Stimulated activated CD4-positive, alpha-beta T cell treated with anti-CD3 and anti-CD28 coated beads, Interleukin-1b, Interleukin-23, amount 100 ng/mL, for 1 hour (primary cell): Measurements from ENCODE around the gene HECW1.

Experiments used
- DNase-seq, 2 donors: peaks; one replicate each; pipeline ENCODE4 v3.0.0-alpha.2; 2020; ENCODE audit warnings: low read depth in 2 of 2

HECW1 gene

GRCh38 chr7:43260980-43261878 lies 148.8 kb downstream of the HECW1 start:
- DNase-seq, result peak; percentile 7 to 37

DNA sequence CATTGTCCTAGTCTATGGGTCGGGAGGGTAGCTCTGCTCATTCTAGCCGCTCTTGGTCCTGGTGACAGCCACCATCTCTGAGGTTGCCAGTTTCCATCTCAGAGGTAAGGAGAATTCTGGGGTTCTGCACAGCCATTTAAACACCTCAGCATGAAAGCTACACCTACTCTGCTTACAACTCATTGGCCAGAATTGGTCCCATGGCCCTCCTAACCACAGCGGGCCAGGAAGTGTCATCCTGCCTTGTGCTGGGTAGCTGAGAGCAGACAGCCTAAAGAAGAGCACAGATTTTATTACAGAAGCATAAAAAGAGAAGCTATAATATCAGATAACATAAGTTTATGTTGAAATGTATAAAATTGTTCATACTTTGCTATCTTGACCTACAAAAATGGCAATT lies 152.7 kb downstream of the HECW1 start:
- no peak for DNase-seq

- no peak for DNase-seq
Observed at GRCh38 chr7:43273939-43274719, 161.7 kb downstream of the HECW1 start.

DNA sequence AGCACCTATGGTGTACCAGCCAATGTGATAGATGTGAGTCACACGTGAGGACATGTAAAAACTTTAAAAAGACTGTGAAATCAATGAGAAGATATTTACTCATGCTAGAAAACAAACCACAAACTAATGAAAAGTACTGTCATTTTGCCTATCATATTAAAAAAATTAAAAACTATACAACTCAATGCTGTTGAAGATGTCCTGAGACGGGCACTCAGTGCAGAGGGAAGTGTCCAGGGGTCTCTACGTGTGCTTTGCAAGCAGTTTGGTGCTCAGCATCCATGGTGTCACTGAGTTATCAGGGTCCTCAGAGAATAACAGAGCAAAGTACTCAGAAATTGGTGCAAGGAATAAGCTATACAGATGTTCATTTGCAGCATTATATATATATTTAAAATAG lies 162.3 kb downstream of the HECW1 start:
- DNase-seq, result no peak

- DNase-seq, result no peak
Observed at GRCh38 chr7:43276547-43276946, 164.1 kb downstream of the HECW1 start.

DNA sequence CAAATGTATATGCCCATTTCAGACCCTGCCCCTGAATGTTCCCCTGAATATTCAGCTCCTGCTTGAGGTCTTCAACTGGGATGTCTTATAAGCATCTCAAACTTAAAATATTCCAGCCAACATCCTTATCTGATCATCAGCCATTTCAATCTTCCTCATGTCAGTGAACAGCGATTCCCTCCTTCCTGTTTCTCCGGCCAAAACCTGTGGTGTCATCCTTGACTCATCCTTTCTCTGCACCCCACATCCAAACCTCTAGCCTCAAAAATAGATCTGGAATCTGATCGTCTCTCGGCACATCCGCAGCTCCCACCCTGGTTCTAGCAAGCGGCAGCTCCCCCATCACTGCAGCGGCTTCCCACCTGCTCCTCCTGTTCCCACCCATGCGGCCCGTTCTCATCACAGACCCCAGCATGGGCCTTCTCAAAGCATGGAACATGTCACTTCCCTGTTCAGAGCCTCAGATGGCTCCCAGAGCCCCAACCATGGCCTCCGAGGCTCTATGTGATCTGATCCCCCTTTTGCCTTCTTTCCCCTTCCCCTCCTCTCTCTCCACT lies 165.7 kb downstream of the HECW1 start:
- no peak for DNase-seq

DNA sequence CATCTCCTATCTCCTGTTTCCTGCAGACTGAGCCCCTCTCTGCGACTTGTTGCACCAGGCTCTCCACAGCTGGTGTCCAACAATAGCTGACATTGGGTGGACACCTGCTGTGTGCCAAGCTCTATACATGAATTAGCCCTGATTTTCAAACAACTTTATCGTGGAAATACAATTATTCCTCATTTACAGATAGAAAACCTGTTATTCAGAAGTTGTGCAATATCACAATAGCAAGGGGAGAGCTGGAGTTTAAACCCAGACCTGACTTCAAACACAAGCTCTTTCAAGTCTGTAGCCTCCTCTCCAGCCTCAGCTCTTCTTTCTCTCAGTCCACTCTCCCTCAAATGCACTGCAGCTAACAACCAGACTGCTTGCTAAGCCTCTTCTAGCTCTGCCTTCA lies 168.8 kb downstream of the HECW1 start:
- no peak for DNase-seq

DNA sequence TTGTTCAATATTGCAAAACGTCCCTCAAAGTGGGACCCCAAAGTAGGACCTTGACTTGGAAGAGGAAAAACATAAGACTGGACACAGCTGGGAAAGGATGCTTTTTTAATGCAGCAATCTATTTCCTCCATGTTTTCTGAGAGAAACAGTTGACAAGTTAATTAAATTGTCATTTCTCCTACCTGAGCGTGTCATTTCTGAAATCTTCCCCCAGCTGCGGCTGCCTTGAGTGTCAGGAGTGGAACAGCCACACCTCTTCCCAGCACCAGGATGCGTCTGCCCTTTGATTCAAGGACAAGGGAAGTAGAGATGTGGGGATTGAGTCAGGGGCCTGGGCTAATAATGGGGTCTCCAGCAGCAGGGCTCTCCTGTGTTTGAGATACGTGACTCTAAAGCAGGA lies 171.3 kb downstream of the HECW1 start:
- DNase-seq, result no peak

DNA sequence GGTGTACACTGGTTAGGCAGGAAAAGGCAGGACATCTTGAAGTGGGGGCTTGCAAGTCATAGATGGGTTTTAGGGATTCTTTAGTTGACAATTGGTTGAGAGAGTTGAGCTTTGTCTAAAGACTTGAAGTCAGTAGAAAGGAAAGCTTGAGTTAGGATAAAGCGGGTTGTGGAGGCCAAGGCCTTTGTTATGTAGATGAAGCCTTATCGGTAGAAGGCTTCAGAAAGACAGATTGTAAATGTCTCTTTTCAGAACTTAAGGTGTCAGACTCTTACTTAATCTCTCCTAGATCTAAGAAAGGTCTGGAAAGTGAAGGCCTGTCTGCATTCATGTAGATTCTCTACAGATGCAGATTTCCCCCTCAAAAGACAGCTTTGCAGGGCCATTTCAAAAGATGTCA lies 177.4 kb downstream of the HECW1 start:
- DNase-seq, result no peak

GRCh38 chr7:43290978-43291377 lies 178.5 kb downstream of the HECW1 start:
- no peak for DNase-seq

GRCh38 chr7:43291789-43292188 lies 179.3 kb downstream of the HECW1 start:
- DNase-seq, result no peak

GRCh38 chr7:43292384-43292783 lies 179.9 kb downstream of the HECW1 start:
- no peak for DNase-seq

GRCh38 chr7:43294080-43294630 lies 181.7 kb downstream of the HECW1 start:
- DNase-seq, result no peak

DNA sequence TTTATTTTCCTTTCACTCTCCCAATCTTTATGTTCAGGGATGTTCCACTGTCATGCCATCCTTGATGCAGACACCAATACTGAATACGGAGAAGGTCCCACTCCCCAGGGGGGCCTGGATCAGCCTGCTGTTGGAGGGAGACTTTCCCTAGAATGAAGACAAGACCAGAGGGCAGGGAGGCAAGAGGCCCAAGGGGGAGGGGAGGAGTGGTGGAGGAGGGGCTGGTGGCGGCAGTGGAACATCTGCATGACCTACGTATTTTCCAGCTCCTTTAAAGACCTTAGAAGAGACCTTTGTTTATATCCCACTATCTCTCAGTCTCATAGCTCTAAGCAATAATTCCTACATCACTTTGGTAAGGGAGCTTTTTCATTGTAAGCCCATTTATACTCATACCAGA lies 183.0 kb downstream of the HECW1 start:
- DNase-seq, result no peak

- DNase-seq, result no peak
Observed at GRCh38 chr7:43296306-43296705, 183.9 kb downstream of the HECW1 start.

GRCh38 chr7:43298617-43299016 lies 186.2 kb downstream of the HECW1 start:
- DNase-seq, result no peak

- no peak for DNase-seq
Observed at GRCh38 chr7:43300121-43300520, 187.7 kb downstream of the HECW1 start.

DNA sequence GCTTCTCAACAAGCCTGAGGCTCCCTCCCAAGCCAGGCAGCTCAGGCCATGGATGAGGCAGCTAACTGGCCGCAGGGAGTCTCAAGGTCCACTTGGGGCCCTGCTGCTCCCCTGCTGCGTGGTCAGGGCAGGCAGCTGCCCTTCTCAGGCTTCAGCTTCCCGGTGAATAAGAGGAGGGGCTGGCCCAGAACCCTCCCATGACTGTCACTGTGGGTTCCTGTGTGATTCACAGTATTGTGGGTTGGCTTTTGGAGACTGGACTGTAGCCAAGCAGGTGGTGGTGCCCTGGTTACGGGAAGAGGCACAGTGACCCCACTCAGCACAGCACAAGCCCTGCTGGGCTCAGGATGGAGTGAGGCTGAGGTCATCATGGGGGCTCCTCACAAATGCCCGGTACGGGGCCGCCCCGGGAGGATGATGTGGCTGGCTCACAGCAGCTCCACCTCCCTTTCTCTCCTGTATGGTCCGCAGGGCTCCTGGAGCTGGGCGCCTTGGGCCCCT lies 189.8 kb downstream of the HECW1 start:
- no peak for DNase-seq

GRCh38 chr7:43302773-43303460 lies 190.5 kb downstream of the HECW1 start:
- no peak for DNase-seq

- peak in 1 of 2 donors; percentile 41 for DNase-seq
Observed at GRCh38 chr7:43303740-43304241, 191.3 kb downstream of the HECW1 start.

DNA sequence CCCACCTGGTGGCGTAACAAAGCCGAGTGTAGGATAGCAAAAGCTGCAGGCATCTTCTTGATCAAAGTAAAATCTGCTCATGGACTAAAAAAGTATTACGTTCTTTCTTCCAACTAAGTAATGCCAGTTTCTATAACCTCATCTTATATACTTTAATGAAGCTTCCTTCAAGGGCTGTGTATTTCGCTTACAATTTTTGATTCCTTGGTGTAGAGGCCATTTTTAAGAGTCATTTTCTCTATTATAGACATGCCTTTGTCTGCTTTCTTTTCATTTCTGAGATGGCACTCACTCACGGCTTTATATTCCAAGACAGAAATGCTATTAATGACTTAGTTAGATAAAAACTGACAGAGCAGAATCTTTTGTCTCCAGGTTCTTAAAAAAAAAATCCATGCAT lies 194.0 kb downstream of the HECW1 start:
- no peak for DNase-seq
